ENCODE measurements around the gene PACS2.

The PACS2 gene

GRCh38 chr14:105388976-105389375 lies 74.4 kb downstream of the PACS2 start:
- DNase-seq = no peak

- no peak for DNase-seq
Observed at GRCh38 chr14:105389534-105389933, 75.0 kb downstream of the PACS2 start.

- no peak for DNase-seq
Observed at GRCh38 chr14:105389976-105390848, 75.7 kb downstream of the PACS2 start.

- no peak for DNase-seq
Observed at GRCh38 chr14:105390849-105391500, 76.4 kb downstream of the PACS2 start.

- DNase-seq = no peak
Observed at GRCh38 chr14:105391541-105391940, 77.0 kb downstream of the PACS2 start.

- DNase-seq = no peak
Observed at GRCh38 chr14:105392131-105393090, 77.9 kb downstream of the PACS2 start.

- DNase-seq = no peak
Observed at GRCh38 chr14:105393151-105393550, 78.6 kb downstream of the PACS2 start.

GRCh38 chr14:105394714-105395537 lies 80.4 kb downstream of the PACS2 start:
- no peak for DNase-seq

- DNase-seq = no peak
Observed at GRCh38 chr14:105395538-105395854, 80.9 kb downstream of the PACS2 start.

GRCh38 chr14:105397350-105397931 lies 82.9 kb downstream of the PACS2 start:
- no peak for DNase-seq

GRCh38 chr14:105398044-105398725 lies 83.6 kb downstream of the PACS2 start, which contains the start of gene TEX22:
Gene TEX22 (plus strand): TSS chr14:105398538. CDS start chr14:105399341, 803 bp downstream.
- DNase-seq = peak; percentile 86 to 90

GRCh38 chr14:105398726-105399465 lies 84.3 kb downstream of the PACS2 start:
- peak; percentile 69 to 78 for DNase-seq

GRCh38 chr14:105399466-105399775 lies 84.9 kb downstream of the PACS2 start:
- DNase-seq = no peak

GRCh38 chr14:105400016-105400415 lies 85.5 kb downstream of the PACS2 start:
- DNase-seq = no peak

GRCh38 chr14:105401699-105402098 lies 87.2 kb downstream of the PACS2 start:
- DNase-seq = no peak

GRCh38 chr14:105408592-105408991 lies 94.0 kb downstream of the PACS2 start:
- DNase-seq = no peak

GRCh38 chr14:105409364-105409763 lies 94.8 kb downstream of the PACS2 start:
- no peak for DNase-seq

GRCh38 chr14:105410642-105411016 lies 96.1 kb downstream of the PACS2 start:
- no peak for DNase-seq

GRCh38 chr14:105411017-105411941 lies 96.7 kb downstream of the PACS2 start:
- peak; percentile 24 to 52 for DNase-seq

Measured in NCI-H2081 (cell line).